NCI-H345 (cell line): ENCODE data around the gene ADCY6.

ENCODE experiments used
- DNase-seq: peaks from one replicate; lab custom pipeline; 2025; lab: John Stamatoyannopoulos, UW

The ADCY6 gene

DNA sequence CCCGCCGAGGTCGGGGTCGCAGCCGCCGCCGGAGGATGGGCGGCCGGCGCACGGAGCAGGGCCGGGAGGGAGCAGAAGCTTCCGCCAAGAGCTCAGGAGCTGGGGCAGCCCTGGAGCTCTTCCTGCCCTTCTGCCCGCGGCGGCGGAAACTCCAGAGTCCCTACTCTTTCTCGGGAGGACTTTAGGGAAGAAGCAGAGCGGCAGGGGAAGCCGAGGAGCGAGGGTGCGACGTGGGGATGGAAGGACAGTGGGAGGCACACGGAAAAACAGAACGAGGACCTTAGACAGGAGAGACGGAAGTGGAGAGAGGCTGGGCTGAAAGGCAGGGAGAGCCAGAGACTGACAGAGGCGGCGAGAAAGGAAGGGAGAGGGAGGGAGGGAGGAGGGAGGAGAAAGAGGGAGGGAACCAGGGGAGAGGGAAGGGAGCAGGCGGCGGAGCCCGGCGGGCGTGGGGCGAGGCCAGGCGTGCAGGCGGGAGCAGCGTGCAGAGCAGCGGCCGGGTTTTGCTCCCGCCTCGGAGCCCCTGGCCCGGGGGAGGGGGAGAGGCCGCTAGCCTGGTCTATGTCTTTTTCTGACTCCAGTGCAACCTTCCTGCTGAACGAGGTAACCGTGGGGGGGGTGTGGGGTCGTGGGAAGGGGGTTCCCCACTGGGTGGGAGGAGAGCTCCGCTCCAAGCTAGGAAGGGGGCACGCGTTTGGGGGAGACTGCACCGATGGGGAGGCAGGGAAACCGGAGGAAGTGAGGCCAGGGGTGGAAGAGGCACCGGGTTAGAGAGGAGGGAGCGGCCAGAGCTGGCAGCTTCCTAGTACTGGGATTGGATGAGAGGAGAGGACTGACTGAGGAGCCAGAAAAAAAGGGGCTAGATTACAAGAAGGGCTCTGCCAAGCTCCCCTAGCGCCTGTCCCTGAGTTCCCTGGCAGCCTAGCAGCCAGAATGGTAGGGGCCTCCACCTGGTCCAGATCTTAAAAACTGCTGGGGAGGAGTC, 26.5 kb upstream of the ADCY6 start:
- peak; percentile 46 for DNase-seq

DNA sequence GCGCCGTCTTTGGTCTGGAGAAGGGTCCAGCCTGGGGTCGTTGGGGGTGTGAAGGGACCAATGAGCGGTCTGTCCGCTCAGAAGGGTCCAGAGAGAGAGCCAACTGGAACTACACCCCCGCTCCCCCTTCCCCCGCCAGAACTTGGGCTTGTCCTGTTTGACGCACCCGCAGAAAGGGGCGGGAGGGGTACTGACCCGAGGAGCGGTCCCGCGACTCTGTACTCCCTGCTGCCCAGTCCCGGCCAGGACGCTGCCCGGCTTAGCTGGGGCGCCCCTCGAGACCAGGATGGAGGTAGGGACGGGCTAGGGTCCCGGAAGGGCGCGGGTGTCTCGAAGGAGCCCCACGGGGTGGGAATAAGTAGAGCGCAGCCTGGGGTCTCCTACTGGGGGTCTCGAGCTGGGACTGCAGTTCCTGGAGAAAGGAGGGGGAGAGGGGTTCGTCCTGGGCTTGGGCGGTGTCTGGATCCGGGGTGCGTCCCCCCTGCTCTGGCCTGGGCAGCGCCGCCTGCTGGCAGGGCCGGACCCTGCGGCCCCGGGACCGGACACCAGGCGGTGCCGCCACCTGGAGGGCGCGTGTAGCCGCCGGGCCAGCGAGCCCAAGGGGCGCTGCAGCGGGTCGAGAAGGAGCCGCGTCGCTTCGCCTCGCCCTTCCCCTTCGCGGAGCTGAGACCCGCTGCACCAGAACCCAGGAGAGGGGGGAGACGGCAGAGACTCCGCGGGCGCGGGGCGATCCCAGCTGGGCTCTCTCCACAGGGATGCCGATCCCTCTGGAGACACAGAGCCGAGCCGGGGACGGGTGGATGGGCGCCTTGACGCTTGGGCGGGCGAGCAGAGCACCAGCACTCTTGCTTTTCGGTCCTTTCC, 25.6 kb upstream of the ADCY6 start:
- peak; percentile 32 for DNase-seq

DNA sequence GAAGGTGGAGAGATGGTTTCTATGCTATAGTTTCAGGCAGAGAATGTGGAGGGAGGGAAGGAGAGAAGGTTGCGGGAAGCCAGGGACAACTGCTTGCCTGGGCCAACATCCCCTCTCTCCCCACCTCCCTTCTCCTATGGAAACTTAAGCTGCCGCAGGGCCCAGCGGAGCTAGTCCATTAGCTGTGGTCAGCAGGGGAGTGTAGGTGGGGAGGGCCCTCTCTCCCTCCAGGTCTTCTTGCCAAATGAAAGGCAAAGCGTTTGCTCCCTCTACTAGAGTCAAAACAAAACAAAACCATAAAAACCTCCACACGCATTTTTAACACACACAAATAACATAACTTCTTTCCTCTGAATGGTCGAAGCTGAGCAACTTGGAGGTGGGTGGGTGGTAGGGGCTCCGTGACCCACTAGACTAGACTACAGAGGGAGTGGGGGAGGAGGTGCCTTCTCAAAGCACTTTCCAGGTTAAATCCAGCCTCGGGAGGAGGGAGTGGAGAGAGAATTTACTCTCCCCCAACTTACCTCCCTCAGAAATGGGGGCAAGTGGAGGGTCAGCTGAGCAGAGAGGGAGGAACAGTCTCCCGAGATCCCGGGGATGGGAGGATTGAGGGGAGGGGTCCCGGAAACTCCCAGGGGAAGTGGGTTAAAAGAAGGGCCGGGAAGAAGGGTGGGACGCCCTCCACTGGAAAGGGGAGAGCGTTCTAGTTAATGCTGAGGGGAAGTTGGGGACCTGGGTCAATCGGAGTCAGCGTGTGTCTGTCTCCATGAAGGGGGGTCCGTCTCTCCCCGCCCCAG, 24.8 kb upstream of the ADCY6 start:
- no peak for DNase-seq

DNA sequence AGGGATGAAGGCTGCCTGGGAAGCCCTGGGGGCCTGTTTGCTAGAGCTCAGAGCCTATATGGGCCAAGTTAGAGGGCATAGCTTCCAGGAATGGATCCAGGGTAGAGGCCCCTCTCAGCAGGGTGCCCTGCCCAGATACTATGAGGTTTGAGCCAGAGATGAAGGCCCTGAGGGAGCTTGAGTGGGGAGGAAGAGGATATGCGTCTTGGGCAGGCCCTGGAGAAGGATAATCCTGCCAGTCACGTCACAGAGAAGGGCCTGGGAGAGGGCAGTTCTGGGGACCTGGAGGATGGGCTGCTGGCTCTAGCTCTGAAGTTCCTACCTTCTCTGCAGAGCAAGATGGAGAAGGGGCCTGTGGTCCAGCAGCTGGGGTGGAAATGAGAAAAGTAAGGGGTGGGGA, 23.5 kb upstream of the ADCY6 start:
- no peak for DNase-seq

DNA sequence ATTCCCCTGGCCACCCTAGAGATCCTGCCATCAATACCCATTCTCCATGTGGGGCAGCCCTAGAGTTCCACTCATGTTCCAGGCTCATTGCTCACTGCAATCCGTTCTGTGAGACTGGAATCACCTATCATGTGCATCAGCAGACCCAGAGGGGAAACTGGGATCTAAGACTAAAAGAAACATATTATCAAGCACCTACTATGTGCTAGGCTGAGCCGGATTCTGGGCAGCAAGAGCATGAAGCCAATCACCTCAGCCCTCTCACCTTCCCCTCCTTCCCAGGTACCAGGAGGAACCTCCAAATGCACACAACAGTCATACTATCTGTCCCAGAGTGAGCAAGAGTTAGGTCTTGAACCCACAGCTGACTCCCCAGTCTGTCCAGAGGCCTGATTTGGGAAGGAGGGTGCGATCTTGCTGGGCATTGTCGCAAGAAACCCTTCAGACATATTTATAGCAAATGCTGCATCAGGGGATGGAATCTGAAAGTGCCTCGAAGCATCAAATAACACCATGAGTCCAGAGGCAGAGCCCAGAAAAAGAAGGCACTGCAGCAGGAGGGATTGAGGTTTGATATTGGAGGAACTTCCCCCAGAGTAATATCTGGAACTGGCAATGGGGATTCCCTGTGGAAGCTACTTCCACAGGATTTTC, 22.7 kb upstream of the ADCY6 start:
- no peak for DNase-seq

DNA sequence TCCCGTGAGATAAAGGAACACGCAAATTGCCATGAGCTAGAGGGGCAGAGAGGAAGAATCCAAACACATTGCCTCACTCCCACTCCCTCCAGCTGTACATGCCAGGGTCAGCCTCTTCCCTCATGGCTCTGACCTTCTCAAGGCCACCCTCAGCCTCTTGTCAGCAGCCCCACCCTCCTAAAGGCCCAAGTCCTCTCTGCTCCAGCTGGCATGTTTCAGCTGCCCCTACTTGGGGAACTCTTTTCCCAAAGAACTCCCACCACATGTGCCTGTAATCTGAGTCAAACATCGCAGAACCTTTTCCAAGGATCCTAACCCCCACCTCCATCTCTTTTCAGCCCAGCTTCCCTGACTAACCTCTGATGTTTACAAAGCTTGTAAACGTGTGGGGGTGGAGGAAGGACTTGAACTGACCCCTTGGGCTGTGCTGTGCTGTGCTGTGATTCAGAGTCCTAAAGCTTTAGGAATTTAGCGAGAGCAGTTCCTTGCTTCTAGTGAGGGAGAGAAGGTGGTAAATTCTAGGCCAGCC, 22.1 kb upstream of the ADCY6 start:
- no peak for DNase-seq

DNA sequence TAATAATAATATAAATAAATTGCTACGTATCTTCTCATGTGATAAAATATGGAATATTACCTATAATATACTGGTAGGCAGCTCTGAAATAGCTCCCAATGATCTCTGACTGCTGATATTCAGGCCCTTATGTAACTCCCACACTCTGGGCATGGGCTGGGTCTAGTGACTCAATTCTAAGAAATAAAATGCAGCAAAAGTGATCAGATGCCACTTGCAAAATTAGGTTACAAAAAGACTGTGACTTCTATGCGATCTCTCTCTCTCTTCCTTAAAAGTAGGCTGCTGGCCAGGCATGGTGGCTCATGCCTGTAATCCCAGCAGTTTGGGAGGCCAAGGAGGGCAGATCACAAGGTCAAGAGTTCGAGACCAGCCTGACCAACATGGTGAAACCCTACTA, 19.1 kb upstream of the ADCY6 start:
- no peak for DNase-seq

DNA sequence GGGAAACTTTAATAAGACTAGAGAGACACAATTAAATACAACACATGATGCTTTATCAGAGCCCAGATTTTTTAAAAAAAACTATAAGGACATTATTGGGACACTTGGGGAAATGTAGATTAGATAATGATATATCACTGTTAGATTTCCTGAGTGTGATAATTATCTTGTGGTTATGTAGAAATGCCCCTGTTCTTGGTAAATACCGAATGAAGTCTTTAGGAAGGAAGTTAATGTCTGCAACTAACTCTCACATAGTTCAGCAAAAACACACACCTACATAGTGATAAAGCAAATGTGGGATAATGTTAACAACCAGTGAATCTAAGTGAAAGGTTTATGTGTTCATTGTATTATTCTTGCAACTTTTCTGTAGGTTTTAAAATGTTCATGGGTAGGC, 14.8 kb upstream of the ADCY6 start:
- DNase-seq = no peak

DNA sequence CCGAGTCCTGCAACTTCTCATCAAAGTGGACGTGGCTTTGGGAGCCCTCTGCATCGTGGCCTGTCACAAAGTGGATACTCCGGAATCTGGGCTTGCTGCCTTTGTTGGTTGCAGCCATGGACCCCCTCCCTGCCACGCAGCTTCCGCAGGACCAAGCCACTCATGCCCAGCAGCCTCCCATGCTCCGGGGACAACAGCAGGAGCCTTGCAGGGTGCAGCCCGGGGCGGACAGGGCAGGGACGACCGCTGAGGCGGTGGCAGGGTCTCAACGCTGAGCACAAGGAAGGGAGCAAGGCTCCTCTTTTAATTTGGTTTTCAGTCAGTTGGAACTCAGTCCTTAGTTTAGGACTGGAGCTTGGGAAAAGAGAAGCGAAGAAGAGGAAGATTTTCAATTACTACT, 12.1 kb upstream of the ADCY6 start:
- no peak for DNase-seq

DNA sequence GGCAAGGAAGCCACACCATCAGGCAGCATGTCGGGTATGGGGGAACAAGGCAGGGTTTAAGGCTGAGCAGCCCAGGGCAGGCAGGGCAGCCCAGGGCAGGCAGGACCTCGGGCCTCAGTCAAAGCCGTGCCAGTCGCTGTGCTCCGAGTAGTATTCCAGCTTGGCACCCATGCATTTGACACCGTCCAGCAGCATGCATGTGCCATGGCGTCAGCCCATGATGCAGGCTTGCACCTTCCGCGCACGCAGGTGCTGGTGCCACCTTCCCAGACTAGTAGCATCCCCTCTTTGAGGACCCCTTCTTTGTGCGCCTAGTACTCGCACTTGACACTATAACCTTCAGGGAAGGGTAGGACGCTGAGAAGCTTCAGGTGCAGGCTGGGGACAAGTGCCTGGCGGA, 11.6 kb upstream of the ADCY6 start:
- DNase-seq = no peak

DNA sequence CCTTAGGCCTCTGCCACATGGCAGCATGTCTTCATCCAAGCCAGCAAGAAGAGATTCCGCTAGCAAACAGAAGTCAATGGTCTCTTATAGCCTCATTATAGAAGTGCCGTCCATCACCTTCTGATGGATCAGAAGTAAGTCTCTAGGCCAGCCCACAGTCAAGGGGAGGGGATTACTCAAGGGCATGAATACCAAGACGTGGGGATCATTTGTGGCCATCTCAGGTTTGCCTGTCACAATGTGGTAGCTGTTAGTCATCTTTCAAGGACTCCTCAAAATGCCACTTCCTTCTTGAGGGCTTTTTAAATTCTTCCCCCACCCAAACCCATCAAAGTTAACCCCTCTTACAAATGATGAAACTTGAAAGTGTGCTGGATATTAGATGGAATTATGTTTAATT, 8.1 kb upstream of the ADCY6 start:
- no peak for DNase-seq

DNA sequence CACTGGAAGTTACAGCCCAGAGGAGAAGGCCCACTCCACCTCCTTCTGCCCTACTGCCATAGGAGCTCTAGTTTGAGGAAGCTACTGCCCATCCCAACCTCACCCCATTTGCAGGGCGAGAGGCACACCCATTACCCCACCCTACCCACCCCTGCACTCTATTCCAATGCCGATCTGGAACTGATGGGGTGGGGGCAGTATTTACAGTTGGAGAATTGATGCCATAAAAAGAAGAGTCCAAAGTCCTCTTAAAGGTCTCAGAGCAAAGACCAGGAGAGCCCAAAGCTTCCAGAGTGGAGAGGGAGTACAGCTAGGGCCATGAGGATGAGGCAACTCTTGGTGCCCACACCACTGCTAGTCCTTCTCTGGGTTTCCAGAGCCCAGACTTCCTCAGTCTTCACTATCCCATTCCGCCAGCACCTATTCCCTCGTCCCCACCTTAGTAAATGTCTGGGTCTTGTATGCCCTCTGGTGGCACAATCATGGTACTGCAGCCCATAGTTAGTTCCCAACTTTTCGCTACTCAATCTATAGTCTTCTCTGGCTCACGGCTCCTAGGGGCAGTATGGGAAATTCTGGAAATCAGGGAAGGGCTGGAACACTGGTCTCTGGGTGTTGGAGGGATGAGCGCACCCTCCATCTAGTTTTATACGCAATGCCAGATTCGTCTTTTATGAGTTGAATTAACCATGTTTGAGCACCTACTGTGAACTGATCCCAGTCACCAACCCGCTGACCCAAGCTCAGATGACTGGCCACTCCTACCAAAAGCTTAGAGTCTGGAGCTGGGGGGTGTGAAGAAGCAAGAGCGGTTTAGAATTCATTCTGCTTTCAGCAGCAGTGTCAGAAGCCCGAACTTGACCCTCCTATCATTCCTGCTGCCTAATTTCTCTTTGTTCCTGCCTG, 6.9 kb upstream of the ADCY6 start:
- DNase-seq = peak; percentile 21

DNA sequence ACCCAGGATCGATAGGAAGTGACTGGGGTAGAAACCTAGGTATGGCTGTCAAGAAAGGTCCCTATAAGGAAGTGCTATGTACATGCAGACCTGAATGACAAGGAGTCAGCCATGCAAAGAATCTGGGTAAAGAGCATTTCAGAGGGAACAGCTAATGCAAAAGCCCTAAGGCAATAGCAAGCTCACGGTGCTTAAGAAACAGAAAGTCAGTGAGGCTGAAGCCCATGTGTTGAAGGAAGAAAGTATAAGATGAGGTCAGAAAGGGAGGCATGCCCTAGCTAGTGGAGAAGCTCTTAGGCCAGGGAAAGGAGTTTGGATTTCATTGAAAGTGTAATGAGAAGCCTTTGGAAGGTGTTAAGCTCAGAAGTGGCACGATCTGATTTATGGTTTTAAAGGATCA, 6.0 kb upstream of the ADCY6 start:
- no peak for DNase-seq

DNA sequence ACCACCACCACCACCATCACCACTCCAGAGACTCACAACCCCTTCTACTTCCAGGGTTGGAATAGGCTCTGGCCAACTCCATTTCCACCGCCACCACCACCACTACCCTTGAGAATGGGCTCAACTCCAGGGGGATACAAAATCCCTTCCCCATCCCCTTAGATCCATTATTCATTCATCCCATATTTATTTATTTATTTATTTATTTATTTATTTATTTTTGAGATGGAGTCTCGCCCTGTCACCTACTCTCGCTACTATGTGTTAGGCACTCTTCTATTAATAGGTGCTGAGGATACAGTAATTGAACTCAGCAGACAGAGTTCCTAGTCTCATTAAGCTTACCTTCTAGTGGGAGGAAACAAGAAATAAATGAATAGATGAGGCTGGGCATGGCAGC, 4.8 kb upstream of the ADCY6 start:
- no peak for DNase-seq

DNA sequence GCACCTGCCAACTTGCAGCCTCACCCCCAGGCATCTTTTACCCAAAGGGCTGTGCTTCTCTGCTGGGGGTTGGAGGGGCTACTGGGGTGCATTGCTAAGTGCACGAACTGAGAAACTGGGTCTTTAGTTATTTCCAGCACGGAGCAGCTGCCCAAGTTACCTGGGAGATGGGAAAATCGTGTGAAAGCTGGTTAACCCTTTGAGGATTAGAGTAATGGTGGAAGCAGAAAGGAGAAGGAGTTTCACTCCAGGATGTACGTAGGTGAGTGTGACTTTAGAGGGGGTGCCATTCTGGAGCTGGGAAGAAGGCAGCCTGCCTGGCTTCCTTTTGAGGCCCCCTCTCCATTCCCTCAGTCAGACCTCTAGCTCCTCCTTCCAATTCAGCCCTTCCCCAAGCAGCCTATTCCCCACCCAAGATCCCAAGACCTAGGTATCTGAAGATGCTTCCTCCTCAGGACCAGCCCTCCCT, 1.0 kb upstream of the ADCY6 start:
- no peak for DNase-seq

DNA sequence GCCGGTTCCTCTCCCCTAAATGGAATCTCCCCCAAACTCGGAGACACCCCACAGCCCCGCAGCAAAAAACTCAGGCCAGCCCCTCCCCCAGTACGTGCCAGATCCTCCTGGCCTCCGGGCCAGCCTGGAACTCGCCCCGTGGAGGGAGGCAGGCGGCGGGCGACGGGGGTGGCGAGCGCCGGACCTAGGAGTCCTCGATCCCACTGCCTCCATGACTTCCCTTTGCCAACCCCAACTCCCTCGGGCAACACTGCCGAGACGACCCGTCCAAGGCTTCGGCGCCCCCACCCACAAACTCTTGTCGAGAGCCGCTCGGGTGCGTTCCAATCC, 400 bp downstream of the ADCY6 start:
- no peak for DNase-seq

DNA sequence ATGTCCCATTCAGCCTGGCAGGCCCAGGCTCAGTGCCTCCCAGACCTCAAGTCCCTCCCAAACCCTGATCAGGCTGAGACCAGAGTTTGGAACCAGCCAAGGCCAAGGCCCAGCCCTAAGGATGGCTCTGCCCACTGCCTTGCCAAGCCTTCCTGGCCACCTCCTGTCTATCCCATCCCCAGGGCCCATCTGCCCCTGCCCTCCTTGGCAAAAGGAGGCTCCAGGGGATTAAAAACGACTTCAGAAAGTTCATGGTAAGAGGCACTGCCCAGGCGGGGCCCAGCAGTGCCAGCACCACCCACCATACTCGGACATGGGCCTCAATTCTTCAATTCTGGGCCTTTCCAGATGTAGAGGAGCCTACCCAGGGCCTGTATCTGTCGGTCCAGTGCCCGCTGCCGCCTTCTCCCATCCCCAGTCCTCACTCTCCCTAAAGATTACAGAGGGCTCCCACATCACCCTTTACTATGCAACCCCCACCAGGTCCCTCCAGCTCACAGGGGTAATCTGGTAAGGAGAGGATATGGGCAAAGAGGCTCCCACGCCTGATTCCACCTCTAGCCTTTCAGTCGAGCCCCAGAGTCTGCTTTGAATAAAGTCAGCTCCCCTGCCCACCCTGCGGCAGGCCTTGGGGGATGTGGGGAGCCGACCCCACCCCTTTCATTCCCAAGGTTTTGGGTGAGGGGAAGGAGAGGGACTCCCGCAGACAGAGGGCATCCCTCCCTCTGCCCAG, 932 bp downstream of the ADCY6 start:
- DNase-seq = no peak

DNA sequence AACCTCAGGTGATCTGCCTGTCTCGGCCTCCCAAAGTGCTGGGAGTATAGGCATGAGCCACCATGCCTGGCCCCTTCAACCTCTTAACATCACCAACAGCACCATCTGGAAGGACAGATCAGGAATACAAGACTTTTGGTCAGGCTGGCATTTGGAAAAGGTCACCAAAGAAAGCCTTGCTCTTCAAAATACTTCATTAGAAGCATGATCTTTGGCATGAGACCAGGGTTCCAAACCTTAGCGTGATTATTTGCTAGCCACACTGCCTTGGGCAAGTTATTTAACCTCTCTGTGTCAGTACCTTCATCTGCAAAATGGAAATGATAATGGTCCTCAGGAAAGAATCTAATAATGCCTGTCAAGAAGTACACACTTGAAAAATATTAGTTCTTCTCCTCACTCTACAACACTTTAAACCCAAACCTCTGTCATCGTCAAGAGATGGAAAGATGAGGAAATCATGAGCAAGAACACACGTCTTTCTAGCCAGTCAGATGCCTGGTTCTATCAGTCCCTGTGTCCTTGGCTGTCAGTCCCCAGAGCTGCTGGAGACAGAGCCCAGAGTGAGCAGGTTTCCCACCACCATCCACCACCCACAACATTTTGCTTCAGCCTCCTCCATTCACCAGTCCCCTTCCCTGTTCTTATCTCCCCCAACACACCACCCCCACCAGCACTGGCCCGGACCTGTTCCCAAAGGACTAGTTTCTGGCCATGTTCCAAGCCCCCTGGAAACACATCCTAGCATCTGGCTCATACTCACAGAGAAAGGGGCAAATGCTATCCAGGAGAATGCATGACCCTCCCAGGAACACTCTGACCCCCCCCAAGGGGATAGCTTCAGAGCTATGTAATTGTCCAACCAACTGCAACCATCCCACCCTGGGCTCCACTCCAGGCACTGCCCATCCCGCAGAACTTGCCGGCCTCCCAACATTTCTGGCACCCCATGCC, 2.0 kb downstream of the ADCY6 start:
- no peak for DNase-seq

DNA sequence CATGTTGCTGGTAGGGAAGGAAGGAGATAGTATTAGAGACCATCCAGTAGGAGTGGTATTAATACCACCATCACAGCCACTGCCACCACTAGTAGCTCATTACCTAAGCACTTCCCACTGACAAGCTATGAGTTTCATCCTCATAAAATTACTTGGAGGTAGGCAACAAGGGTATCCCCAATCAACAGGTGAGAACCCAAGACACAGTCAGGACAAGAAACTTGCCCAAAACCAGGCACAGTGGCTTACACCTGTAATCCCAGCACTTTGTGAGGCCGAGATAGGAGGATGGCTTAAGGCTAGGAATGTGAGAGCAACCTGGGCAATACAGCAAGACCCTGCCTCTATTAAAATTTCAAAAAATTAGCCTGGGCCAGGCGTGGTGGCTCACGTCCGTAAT, 5.5 kb downstream of the ADCY6 start:
- DNase-seq = no peak
